Measurements from ENCODE around the gene NFKB1. TPM values are rescaled to one million over a fixed set of nuclear protein-coding genes. Genes with fewer than 3 reads are reported as not detected.
"Not testable (repeated sequence)": the region's sequence is repeated elsewhere in the genome, so short reads cannot be mapped to it uniquely, and the experiment has no call there.

Gene NFKB1
- total RNA-seq, 1 donor from 2014 or later, result 18.8 TPM

- Histone ChIP-seq H3K27ac (ENCODE audit: low read depth, low read length) (no peak overlapping the region), H3K27me3 (ENCODE audit: control insufficient read depth in 3 of 3, insufficient read depth in 3 of 3, low read length in 3 of 3) (no peaks in the 10 kb centered on the region), H3K36me3 (ENCODE audit: control insufficient read depth in 3 of 3, insufficient read depth in 3 of 3, low read length in 3 of 3) (no peaks in the 10 kb centered on the region), H3K9me3 (ENCODE audit: control insufficient read depth in 3 of 3, low read length in 3 of 3) (no peaks in the 10 kb centered on the region), H3K9ac (ENCODE audit: low read depth in 1 of 3, low read length in 3 of 3) (no peak overlapping the region), H3K4me1 (ENCODE audit: control insufficient read depth in 3 of 3, insufficient read depth in 3 of 3, low read length in 3 of 3) (peaks cover 0 to 7% (median 5%) of the 10 kb centered on the region in 3 donors), H3K4me3 (ENCODE audit: low read length in 3 of 3) (no peak overlapping the region)
These were observed 59.0 kb downstream of the NFKB1 start for GRCh38 chr4:102560115-102560514.

- H3K9me3 ChIP-seq (ENCODE audit: control insufficient read depth in 3 of 3, low read length in 3 of 3), result no peaks in the 10 kb centered on the region
- no peaks in the 10 kb centered on the region for H3K27me3 ChIP-seq (ENCODE audit: control insufficient read depth in 3 of 3, insufficient read depth in 3 of 3, low read length in 3 of 3)
- no peak overlapping the region for H3K27ac ChIP-seq (ENCODE audit: low read depth, low read length)
- no peaks in the 10 kb centered on the region for H3K36me3 ChIP-seq (ENCODE audit: control insufficient read depth in 3 of 3, insufficient read depth in 3 of 3, low read length in 3 of 3)
- peaks cover 0 to 11% (median 5%) of the 10 kb centered on the region in 3 donors for H3K4me1 ChIP-seq (ENCODE audit: control insufficient read depth in 3 of 3, insufficient read depth in 3 of 3, low read length in 3 of 3)
- no peak overlapping the region for H3K4me3 ChIP-seq (ENCODE audit: low read length in 3 of 3)
- no peak overlapping the region for H3K9ac ChIP-seq (ENCODE audit: low read depth in 1 of 3, low read length in 3 of 3)
These were observed 59.6 kb downstream of the NFKB1 start for GRCh38 chr4:102560571-102561341.

GRCh38 chr4:102563000-102563399, 61.8 kb downstream of the NFKB1 start:
- Histone ChIP-seq H3K4me3 (ENCODE audit: low read length in 3 of 3) (no peak overlapping the region), H3K9ac (ENCODE audit: low read depth in 1 of 3, low read length in 3 of 3) (no peak overlapping the region), H3K27me3 (ENCODE audit: control insufficient read depth in 3 of 3, insufficient read depth in 3 of 3, low read length in 3 of 3) (no peaks in the 10 kb centered on the region), H3K27ac (ENCODE audit: low read depth, low read length) (no peak overlapping the region), H3K36me3 (ENCODE audit: control insufficient read depth in 3 of 3, insufficient read depth in 3 of 3, low read length in 3 of 3) (peaks cover 0 to 5% (median 3%) of the 10 kb centered on the region in 3 donors), H3K9me3 (ENCODE audit: control insufficient read depth in 3 of 3, low read length in 3 of 3) (no peaks in the 10 kb centered on the region), H3K4me1 (ENCODE audit: control insufficient read depth in 3 of 3, insufficient read depth in 3 of 3, low read length in 3 of 3) (peaks cover 0 to 11% (median 5%) of the 10 kb centered on the region in 3 donors)

DNA sequence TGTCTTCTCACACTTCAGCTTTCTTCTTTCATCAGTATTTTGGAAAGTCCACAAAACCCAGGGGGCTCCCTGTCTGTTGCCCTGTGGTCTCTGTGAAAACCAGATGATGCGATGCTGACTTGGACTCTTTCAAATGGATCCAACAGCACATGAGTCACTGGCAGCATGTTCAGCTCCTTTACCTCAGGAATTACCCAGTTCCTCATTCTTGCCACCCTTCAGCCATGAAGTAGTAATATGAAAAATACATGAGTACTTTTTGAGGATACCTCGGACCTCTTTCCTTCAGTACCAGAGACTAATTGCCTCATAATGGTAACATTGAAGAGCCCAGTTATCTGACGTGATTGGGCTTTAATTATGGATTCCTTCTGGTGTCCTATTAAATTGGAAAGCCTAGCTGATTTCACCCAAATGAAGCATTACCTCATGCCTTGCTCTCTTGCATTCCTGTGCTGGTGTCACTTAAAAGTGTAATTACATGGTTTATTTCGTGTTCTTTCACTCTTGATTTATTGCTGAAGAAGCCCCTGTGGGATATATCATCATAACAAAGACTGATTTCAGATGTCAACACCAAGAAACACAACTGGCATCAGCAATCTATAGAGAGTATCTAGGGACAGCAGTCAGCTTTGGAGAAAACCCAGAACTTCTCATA, 63.4 kb downstream of the NFKB1 start:
- H3K4me3 ChIP-seq (ENCODE audit: low read length in 3 of 3), result no peak overlapping the region
- H3K9me3 ChIP-seq (ENCODE audit: control insufficient read depth in 3 of 3, low read length in 3 of 3), result no peaks in the 10 kb centered on the region
- H3K27ac ChIP-seq (ENCODE audit: low read depth, low read length), result no peak overlapping the region
- no peaks in the 10 kb centered on the region for H3K27me3 ChIP-seq (ENCODE audit: control insufficient read depth in 3 of 3, insufficient read depth in 3 of 3, low read length in 3 of 3)
- no peak overlapping the region for H3K9ac ChIP-seq (ENCODE audit: low read depth in 1 of 3, low read length in 3 of 3)
- peaks cover 0 to 11% (median 5%) of the 10 kb centered on the region in 3 donors for H3K4me1 ChIP-seq (ENCODE audit: control insufficient read depth in 3 of 3, insufficient read depth in 3 of 3, low read length in 3 of 3)
- H3K36me3 ChIP-seq (ENCODE audit: control insufficient read depth in 3 of 3, insufficient read depth in 3 of 3, low read length in 3 of 3), result peaks cover 0 to 5% (median 3%) of the 10 kb centered on the region in 3 donors

GRCh38 chr4:102565696-102566095, 64.5 kb downstream of the NFKB1 start:
- H3K9ac ChIP-seq (ENCODE audit: low read depth in 1 of 3, low read length in 3 of 3), result no peak overlapping the region
- H3K4me1 ChIP-seq (ENCODE audit: control insufficient read depth in 3 of 3, insufficient read depth in 3 of 3, low read length in 3 of 3), result peaks cover 0 to 5% (median 5%) of the 10 kb centered on the region in 3 donors
- H3K27ac ChIP-seq (ENCODE audit: low read depth, low read length), result no peak overlapping the region

DNA sequence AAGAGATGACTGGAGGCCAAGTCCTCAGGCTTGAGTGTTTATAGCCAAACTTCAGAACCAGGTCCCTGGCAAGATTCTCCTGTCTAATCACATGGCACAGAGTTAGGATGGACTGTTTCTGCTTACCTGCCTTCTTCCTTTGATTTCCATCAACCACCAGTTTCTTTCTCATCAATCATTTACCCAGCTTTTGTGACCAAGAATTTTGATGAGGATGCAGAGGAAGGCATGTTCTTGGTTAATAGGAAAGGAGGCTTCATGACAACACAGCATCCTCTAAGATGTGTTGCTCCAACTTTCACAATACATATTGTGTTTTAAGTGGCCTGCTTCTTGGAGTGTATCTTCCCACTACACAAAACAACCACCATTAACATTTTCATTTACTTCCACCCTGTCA, 65.3 kb downstream of the NFKB1 start:
- H3K4me1 ChIP-seq (ENCODE audit: control insufficient read depth in 3 of 3, insufficient read depth in 3 of 3, low read length in 3 of 3), result peaks cover 0 to 5% (median 5%) of the 10 kb centered on the region in 3 donors
- no peaks in the 10 kb centered on the region for H3K27me3 ChIP-seq (ENCODE audit: control insufficient read depth in 3 of 3, insufficient read depth in 3 of 3, low read length in 3 of 3)
- H3K36me3 ChIP-seq (ENCODE audit: control insufficient read depth in 3 of 3, insufficient read depth in 3 of 3, low read length in 3 of 3), result peaks cover 0 to 7% (median 5%) of the 10 kb centered on the region in 3 donors
- H3K9me3 ChIP-seq (ENCODE audit: control insufficient read depth in 3 of 3, low read length in 3 of 3), result no peaks in the 10 kb centered on the region
- H3K27ac ChIP-seq (ENCODE audit: low read depth, low read length), result no peak overlapping the region
- no peak overlapping the region for H3K9ac ChIP-seq (ENCODE audit: low read depth in 1 of 3, low read length in 3 of 3)
- H3K4me3 ChIP-seq (ENCODE audit: low read length in 3 of 3), result no peak overlapping the region

More at GRCh38 chr4:102565696-102566095, 64.5 kb downstream of the NFKB1 start:
- Histone ChIP-seq H3K36me3 (ENCODE audit: control insufficient read depth in 3 of 3, insufficient read depth in 3 of 3, low read length in 3 of 3) (peaks cover 0 to 7% (median 5%) of the 10 kb centered on the region in 3 donors), H3K9me3 (ENCODE audit: control insufficient read depth in 3 of 3, low read length in 3 of 3) (no peaks in the 10 kb centered on the region), H3K4me3 (ENCODE audit: low read length in 3 of 3) (no peak overlapping the region), H3K27me3 (ENCODE audit: control insufficient read depth in 3 of 3, insufficient read depth in 3 of 3, low read length in 3 of 3) (no peaks in the 10 kb centered on the region)

- H3K9me3 ChIP-seq (ENCODE audit: control insufficient read depth in 3 of 3, low read length in 3 of 3), result no peaks in the 10 kb centered on the region
- H3K36me3 ChIP-seq (ENCODE audit: control insufficient read depth in 3 of 3, insufficient read depth in 3 of 3, low read length in 3 of 3), result peaks cover 0 to 7% (median 5%) of the 10 kb centered on the region in 3 donors
- peaks cover 0 to 5% (median 5%) of the 10 kb centered on the region in 3 donors for H3K4me1 ChIP-seq (ENCODE audit: control insufficient read depth in 3 of 3, insufficient read depth in 3 of 3, low read length in 3 of 3)
- H3K9ac ChIP-seq (ENCODE audit: low read depth in 1 of 3, low read length in 3 of 3), result no peak overlapping the region
- no peak overlapping the region for H3K4me3 ChIP-seq (ENCODE audit: low read length in 3 of 3)
- H3K27ac ChIP-seq (ENCODE audit: low read depth, low read length), result no peak overlapping the region
- H3K27me3 ChIP-seq (ENCODE audit: control insufficient read depth in 3 of 3, insufficient read depth in 3 of 3, low read length in 3 of 3), result no peaks in the 10 kb centered on the region
These were observed 66.3 kb downstream of the NFKB1 start for GRCh38 chr4:102567427-102567826.

GRCh38 chr4:102569200-102569599, 68.0 kb downstream of the NFKB1 start:
- H3K4me3 ChIP-seq (ENCODE audit: low read length in 3 of 3), result no peak overlapping the region
- H3K4me1 ChIP-seq (ENCODE audit: control insufficient read depth in 3 of 3, insufficient read depth in 3 of 3, low read length in 3 of 3), result peaks cover 0 to 5% (median 4%) of the 10 kb centered on the region in 3 donors
- H3K9ac ChIP-seq (ENCODE audit: low read depth in 1 of 3, low read length in 3 of 3), result no peak overlapping the region
- peaks cover 0 to 7% (median 5%) of the 10 kb centered on the region in 3 donors for H3K36me3 ChIP-seq (ENCODE audit: control insufficient read depth in 3 of 3, insufficient read depth in 3 of 3, low read length in 3 of 3)
- no peaks in the 10 kb centered on the region for H3K9me3 ChIP-seq (ENCODE audit: control insufficient read depth in 3 of 3, low read length in 3 of 3)
- H3K27ac ChIP-seq (ENCODE audit: low read depth, low read length), result no peak overlapping the region
- no peaks in the 10 kb centered on the region for H3K27me3 ChIP-seq (ENCODE audit: control insufficient read depth in 3 of 3, insufficient read depth in 3 of 3, low read length in 3 of 3)

GRCh38 chr4:102570211-102570610, 69.1 kb downstream of the NFKB1 start:
- H3K27ac ChIP-seq (ENCODE audit: low read depth, low read length); H3K27me3 ChIP-seq (ENCODE audit: control insufficient read depth in 3 of 3, insufficient read depth in 3 of 3, low read length in 3 of 3); H3K36me3 ChIP-seq (ENCODE audit: control insufficient read depth in 3 of 3, insufficient read depth in 3 of 3, low read length in 3 of 3); H3K9me3 ChIP-seq (ENCODE audit: control insufficient read depth in 3 of 3, low read length in 3 of 3); H3K4me1 ChIP-seq (ENCODE audit: control insufficient read depth in 3 of 3, insufficient read depth in 3 of 3, low read length in 3 of 3); H3K9ac ChIP-seq (ENCODE audit: low read depth in 1 of 3, low read length in 3 of 3); H3K4me3 ChIP-seq (ENCODE audit: low read length in 3 of 3): not testable (repeated sequence)

DNA sequence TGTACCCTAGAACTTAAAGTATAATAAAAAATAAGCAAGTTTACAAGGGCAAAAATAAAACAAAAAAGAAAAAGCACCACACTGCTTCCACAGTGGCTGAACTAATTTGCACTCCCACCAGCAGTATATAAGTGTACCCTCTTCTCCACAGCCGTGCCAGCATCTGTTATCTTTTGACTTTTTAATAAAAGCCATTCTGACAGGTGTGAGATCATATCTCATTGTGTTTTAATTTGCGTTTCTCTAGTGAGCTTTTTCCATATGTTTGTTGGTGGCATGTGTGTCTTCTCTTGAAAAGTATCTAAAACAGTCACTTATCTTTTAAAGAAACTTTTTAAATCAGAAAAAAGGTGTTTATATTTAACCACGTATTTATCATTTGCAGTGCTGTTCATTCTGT, 71.3 kb downstream of the NFKB1 start:
- H3K4me3 ChIP-seq (ENCODE audit: low read length in 3 of 3), result no peak overlapping the region
- no peaks in the 10 kb centered on the region for H3K27me3 ChIP-seq (ENCODE audit: control insufficient read depth in 3 of 3, insufficient read depth in 3 of 3, low read length in 3 of 3)
- H3K27ac ChIP-seq (ENCODE audit: low read depth, low read length), result no peak overlapping the region
- no peak overlapping the region for H3K9ac ChIP-seq (ENCODE audit: low read depth in 1 of 3, low read length in 3 of 3)
- H3K9me3 ChIP-seq (ENCODE audit: control insufficient read depth in 3 of 3, low read length in 3 of 3), result no peaks in the 10 kb centered on the region
- no peaks in the 10 kb centered on the region for H3K4me1 ChIP-seq (ENCODE audit: control insufficient read depth in 3 of 3, insufficient read depth in 3 of 3, low read length in 3 of 3)
- peaks cover 3 to 10% (median 6%) of the 10 kb centered on the region in 3 donors for H3K36me3 ChIP-seq (ENCODE audit: control insufficient read depth in 3 of 3, insufficient read depth in 3 of 3, low read length in 3 of 3)

Data from skeletal muscle tissue (tissue), 4 donors.